SK-N-SH (cell line): ENCODE results near the gene CHGA.

Experiments used
- CHD2 ChIP-seq: fragments of 150-350 bp; IDR thresholded peaks from 2 replicates; pipeline ENCODE4 v1.6.1; 2018; ENCODE audit warnings: low read length; ENCODE audit not compliant: partially characterized antibody
- ELF1 ChIP-seq: IDR thresholded peaks from 2 replicates; pipeline ENCODE4 v1.4.0; 2012
- EP300 ChIP-seq, 2 experiments: IDR thresholded peaks; 2 replicates each; pipeline versions ENCODE4 v1.4.0 to v1.6.1; 2012; ENCODE audit warnings: borderline replicate concordance in 1 of 2, low read depth in 1 of 2, low read length in 1 of 2
- EZH2phosphoT487 ChIP-seq: fragments of 200-600 bp; sonication (generic); IDR thresholded peaks from 2 replicates; pipeline ENCODE4 v1.6.1; 2017; ENCODE audit warnings: low read depth, mixed run types, mild to moderate bottlenecking, antibody characterized with exemption, moderate library complexity, borderline replicate concordance
- GATA2 ChIP-seq: sonication (generic); formaldehyde crosslinking; IDR thresholded peaks from 2 replicates; pipeline ENCODE4 v1.5.0; 2020; ENCODE audit warnings: mild to moderate bottlenecking, missing genetic modification reagents
- POLR2AphosphoS5 ChIP-seq: IDR thresholded peaks from 2 replicates; pipeline ENCODE4 v1.6.1; 2012; ENCODE audit warnings: low read depth, low read length
- SIN3A ChIP-seq: IDR thresholded peaks from 2 replicates; pipeline ENCODE4 v1.6.1; 2012; ENCODE audit warnings: low read depth, mild to moderate bottlenecking, low read length, moderate library complexity, borderline replicate concordance
- SMC3 ChIP-seq: IDR thresholded peaks from 2 replicates; pipeline ENCODE4 v1.6.1; 2012; ENCODE audit warnings: low read depth, low read length, improper control_type of control experiment
- TAF1 ChIP-seq: IDR thresholded peaks from 2 replicates; pipeline ENCODE4 v1.6.1; 2012; ENCODE audit warnings: low read depth, mild to moderate bottlenecking, low read length, moderate library complexity, borderline replicate concordance
- TF ChIP-seq, protein P1 (sequence below): IDR thresholded peaks from 2 replicates; pipeline ENCODE4; 2012
- TF ChIP-seq, protein P2 (sequence below): IDR thresholded peaks from 2 replicates; pipeline ENCODE4 v1.6.1; 2012; ENCODE audit warnings: mild to moderate bottlenecking, low read depth, low read length, moderate library complexity
- TF ChIP-seq, protein P3 (sequence below): fragments of 200-600 bp; sonication (generic); IDR thresholded peaks from 2 replicates; pipeline ENCODE4 v1.6.1; 2017; ENCODE audit warnings: antibody characterized with exemption, mild to moderate bottlenecking, moderate library complexity
- TF ChIP-seq, protein P4 (sequence below): IDR thresholded peaks from 2 replicates; pipeline ENCODE4 v1.4.0; 2012; ENCODE audit warnings: low read depth, borderline replicate concordance

DNA sequence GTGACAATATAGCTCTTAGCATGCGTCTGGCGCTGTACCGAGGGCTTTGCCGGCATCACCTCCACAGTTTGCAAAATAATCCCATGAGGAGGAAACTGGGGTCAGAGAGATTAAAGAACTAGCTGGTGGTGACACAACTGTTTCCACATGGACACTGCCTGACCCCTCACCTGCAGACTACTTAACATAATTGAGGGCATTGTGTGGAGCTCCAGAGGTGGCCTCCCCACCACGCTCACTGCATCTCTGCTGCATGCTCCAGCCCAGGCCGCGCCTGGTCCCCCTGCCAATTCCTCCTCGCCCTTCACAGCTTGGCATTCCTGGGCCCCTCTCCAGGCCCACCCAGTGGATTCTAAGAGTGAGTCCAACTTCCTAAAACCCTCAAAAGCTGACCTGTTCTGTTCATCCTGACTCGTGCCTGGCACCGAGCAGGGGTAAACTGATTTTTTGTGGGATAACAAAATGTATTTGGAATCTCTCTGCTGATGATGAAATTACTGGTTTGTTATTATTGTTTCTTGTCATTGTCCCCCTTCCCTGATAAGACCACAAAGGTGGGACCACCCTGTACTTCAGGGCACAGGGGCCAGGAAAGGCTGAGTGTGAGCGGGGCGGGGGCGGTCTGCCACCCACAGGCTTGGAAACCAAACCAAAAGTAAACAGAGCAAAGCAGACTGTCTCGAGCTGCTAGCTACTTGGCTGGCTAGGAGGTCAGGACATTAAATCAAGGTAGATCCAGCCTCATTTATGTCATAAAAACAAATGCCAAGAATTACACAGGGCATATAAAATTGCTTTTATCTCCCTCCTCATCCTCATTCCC is 40.6 kb downstream of the CHGA start:
- TF ChIP-seq, protein P1, sequence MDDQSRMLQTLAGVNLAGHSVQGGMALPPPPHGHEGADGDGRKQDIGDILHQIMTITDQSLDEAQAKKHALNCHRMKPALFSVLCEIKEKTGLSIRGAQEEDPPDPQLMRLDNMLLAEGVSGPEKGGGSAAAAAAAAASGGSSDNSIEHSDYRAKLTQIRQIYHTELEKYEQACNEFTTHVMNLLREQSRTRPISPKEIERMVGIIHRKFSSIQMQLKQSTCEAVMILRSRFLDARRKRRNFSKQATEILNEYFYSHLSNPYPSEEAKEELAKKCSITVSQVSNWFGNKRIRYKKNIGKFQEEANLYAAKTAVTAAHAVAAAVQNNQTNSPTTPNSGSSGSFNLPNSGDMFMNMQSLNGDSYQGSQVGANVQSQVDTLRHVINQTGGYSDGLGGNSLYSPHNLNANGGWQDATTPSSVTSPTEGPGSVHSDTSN, result no peak
- TF ChIP-seq, protein P2, sequence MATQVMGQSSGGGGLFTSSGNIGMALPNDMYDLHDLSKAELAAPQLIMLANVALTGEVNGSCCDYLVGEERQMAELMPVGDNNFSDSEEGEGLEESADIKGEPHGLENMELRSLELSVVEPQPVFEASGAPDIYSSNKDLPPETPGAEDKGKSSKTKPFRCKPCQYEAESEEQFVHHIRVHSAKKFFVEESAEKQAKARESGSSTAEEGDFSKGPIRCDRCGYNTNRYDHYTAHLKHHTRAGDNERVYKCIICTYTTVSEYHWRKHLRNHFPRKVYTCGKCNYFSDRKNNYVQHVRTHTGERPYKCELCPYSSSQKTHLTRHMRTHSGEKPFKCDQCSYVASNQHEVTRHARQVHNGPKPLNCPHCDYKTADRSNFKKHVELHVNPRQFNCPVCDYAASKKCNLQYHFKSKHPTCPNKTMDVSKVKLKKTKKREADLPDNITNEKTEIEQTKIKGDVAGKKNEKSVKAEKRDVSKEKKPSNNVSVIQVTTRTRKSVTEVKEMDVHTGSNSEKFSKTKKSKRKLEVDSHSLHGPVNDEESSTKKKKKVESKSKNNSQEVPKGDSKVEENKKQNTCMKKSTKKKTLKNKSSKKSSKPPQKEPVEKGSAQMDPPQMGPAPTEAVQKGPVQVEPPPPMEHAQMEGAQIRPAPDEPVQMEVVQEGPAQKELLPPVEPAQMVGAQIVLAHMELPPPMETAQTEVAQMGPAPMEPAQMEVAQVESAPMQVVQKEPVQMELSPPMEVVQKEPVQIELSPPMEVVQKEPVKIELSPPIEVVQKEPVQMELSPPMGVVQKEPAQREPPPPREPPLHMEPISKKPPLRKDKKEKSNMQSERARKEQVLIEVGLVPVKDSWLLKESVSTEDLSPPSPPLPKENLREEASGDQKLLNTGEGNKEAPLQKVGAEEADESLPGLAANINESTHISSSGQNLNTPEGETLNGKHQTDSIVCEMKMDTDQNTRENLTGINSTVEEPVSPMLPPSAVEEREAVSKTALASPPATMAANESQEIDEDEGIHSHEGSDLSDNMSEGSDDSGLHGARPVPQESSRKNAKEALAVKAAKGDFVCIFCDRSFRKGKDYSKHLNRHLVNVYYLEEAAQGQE, result no peak
- TF ChIP-seq, protein P3, sequence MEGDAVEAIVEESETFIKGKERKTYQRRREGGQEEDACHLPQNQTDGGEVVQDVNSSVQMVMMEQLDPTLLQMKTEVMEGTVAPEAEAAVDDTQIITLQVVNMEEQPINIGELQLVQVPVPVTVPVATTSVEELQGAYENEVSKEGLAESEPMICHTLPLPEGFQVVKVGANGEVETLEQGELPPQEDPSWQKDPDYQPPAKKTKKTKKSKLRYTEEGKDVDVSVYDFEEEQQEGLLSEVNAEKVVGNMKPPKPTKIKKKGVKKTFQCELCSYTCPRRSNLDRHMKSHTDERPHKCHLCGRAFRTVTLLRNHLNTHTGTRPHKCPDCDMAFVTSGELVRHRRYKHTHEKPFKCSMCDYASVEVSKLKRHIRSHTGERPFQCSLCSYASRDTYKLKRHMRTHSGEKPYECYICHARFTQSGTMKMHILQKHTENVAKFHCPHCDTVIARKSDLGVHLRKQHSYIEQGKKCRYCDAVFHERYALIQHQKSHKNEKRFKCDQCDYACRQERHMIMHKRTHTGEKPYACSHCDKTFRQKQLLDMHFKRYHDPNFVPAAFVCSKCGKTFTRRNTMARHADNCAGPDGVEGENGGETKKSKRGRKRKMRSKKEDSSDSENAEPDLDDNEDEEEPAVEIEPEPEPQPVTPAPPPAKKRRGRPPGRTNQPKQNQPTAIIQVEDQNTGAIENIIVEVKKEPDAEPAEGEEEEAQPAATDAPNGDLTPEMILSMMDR, result no peak
- TF ChIP-seq ELF1 (no peak), TAF1 (no peak), CHD2 (no peak), SIN3A (no peak), GATA2 (CRISPR knock-in tag) (no peak), SMC3 (no peak), EP300 (IDR thresholded peaks at IDR 0.05; ENCODE audit: borderline replicate concordance in 1 of 2, low read depth in 1 of 2, low read length in 1 of 2) (no peak), POLR2AphosphoS5 (no peak), EZH2phosphoT487 (no peak)
- TF ChIP-seq, protein P4, sequence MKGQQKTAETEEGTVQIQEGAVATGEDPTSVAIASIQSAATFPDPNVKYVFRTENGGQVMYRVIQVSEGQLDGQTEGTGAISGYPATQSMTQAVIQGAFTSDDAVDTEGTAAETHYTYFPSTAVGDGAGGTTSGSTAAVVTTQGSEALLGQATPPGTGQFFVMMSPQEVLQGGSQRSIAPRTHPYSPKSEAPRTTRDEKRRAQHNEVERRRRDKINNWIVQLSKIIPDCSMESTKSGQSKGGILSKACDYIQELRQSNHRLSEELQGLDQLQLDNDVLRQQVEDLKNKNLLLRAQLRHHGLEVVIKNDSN, result no peak
